ENCODE results near the gene DLEC1.

Gene DLEC1

DNA sequence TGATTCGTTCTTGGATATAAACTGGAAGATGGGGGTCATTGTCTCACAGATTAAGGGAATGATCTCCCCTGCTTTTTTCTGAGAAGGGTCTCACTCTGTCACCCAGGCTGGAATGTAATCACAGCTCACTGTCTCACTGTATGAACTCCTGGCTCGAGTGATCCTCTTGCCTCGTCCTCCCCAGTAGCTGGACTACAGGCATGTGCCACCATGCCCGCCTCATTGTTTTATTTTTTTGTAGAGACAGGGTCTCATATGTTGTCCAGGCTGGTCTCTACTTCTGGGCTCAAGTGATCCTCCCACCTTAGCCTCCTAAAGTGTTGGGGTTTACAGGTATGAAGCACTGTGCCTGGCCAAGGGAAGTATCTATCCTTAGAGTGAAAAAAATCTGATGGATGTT is 131.7 kb downstream of the DLEC1 start:
- DNase-seq (ENCODE audit: low read depth) = no peak

DNA sequence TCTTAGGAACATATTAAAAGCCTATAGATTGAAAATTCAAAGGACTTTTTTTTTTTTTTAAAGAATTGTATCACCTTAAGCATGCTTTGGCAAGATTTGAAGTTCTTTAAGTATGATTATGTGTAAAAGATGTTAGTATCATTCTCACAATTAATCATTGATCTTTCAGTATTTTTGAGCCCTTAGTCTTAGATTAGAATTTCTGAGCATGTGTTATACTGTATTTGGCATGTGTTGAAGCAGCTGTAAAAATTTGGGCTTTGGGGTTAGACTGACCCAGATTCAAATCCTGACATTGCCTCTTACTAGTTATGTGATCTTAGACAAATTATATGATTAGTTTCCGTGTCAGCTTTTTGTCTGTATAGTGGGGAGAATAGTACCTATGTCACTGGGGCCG is 132.6 kb downstream of the DLEC1 start:
- H3K4me3 ChIP-seq (ENCODE audit: control insufficient read depth, low read depth, low read length) = no peak overlapping the region
- no peak for DNase-seq (ENCODE audit: low read depth)
- TF ChIP-seq, protein P1, sequence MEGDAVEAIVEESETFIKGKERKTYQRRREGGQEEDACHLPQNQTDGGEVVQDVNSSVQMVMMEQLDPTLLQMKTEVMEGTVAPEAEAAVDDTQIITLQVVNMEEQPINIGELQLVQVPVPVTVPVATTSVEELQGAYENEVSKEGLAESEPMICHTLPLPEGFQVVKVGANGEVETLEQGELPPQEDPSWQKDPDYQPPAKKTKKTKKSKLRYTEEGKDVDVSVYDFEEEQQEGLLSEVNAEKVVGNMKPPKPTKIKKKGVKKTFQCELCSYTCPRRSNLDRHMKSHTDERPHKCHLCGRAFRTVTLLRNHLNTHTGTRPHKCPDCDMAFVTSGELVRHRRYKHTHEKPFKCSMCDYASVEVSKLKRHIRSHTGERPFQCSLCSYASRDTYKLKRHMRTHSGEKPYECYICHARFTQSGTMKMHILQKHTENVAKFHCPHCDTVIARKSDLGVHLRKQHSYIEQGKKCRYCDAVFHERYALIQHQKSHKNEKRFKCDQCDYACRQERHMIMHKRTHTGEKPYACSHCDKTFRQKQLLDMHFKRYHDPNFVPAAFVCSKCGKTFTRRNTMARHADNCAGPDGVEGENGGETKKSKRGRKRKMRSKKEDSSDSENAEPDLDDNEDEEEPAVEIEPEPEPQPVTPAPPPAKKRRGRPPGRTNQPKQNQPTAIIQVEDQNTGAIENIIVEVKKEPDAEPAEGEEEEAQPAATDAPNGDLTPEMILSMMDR (conservative IDR thresholded peaks at IDR 0.05; ENCODE audit: control insufficient read depth, insufficient read depth, low read depth, low read length) = no peak

More for the DNA sequence above, 131.7 kb downstream of the DLEC1 start:
- TF ChIP-seq, protein P1 (conservative IDR thresholded peaks at IDR 0.05; ENCODE audit: control insufficient read depth, insufficient read depth, low read depth, low read length) = no peak
- no peak overlapping the region for H3K4me3 ChIP-seq (ENCODE audit: control insufficient read depth, low read depth, low read length)

All from fibroblast of mammary gland (primary cell).